Fibroblast of lung (primary cell): ENCODE results near the gene TBC1D5. TPM values are rescaled to one million over a fixed set of nuclear protein-coding genes. Genes with fewer than 3 reads are reported as not detected.
A peak's percentile ranks its signal among the peaks of the same experiment; 100 is the strongest.
"Not testable (repeated sequence)": the region's sequence is repeated elsewhere in the genome, so short reads cannot be mapped to it uniquely, and the experiment has no call there.

Experiments
- DNase-seq, 2 donors: peaks; one replicate each; pipeline versions ENCODE4 v3.0.0 to v3.0.0-alpha.2; 2010; ENCODE audit warnings: low read depth in 2 of 2
- H2AFZ ChIP-seq: 2 replicates; pipeline ENCODE4 v1.5.1; 2012; ENCODE audit warnings: low read length, control low read depth, inconsistent platforms
- H3K27ac ChIP-seq: 2 replicates; pipeline ENCODE4 v1.5.1; 2011; ENCODE audit warnings: low read length, control low read depth; ENCODE audit not compliant: insufficient read depth
- H3K27me3 ChIP-seq: 2 replicates; pipeline ENCODE4 v1.5.1; 2011; ENCODE audit warnings: mild to moderate bottlenecking, low read length; ENCODE audit not compliant: control insufficient read depth, insufficient read depth
- H3K36me3 ChIP-seq: 2 replicates; pipeline ENCODE4 v1.5.1; 2011; ENCODE audit warnings: low read length; ENCODE audit not compliant: control insufficient read depth, insufficient read depth
- H3K4me1 ChIP-seq: 2 replicates; pipeline ENCODE4 v1.5.1; 2011; ENCODE audit warnings: low read length; ENCODE audit not compliant: control insufficient read depth, insufficient read depth; ENCODE audit errors: extremely low read depth
- H3K4me2 ChIP-seq: 2 replicates; pipeline ENCODE4 v1.5.1; 2011; ENCODE audit warnings: low read length, control low read depth; ENCODE audit not compliant: insufficient read depth; ENCODE audit errors: extremely low read depth
- H3K4me3 ChIP-seq, 4 experiments: fragments of 200-600 bp in 1 of 4; sonication (generic) in 1 of 4; replicated peaks in 1 of 4; 2 replicates each; pipeline ENCODE4 v1.5.1; 2011 to 2016; ENCODE audit warnings: low read length in 4 of 4, low read depth in 3 of 4, mild to moderate bottlenecking in 3 of 4, control low read depth in 2 of 4, inconsistent platforms in 1 of 4, mixed read lengths in 1 of 4; ENCODE audit not compliant: insufficient read depth in 1 of 4; ENCODE audit errors: control extremely low read depth in 1 of 4
- H3K79me2 ChIP-seq: 2 replicates; pipeline ENCODE4 v1.5.1; 2012; ENCODE audit warnings: mild to moderate bottlenecking, low read length, inconsistent platforms; ENCODE audit not compliant: control insufficient read depth, insufficient read depth
- H3K9ac ChIP-seq: 2 replicates; pipeline ENCODE4 v1.5.1; 2011; ENCODE audit warnings: mild to moderate bottlenecking, low read length, control low read depth; ENCODE audit not compliant: insufficient read depth
- H3K9me3 ChIP-seq: 2 replicates; pipeline ENCODE4 v1.5.1; 2012; ENCODE audit warnings: low read depth, low read length; ENCODE audit not compliant: control insufficient read depth, insufficient read depth
- H4K20me1 ChIP-seq: 2 replicates; pipeline ENCODE4 v1.5.1; 2011; ENCODE audit warnings: low read length; ENCODE audit not compliant: control insufficient read depth, insufficient read depth; ENCODE audit errors: extremely low read depth
- EZH2 ChIP-seq: IDR thresholded peaks from 2 replicates; pipeline ENCODE4 v1.5.1; 2012; ENCODE audit warnings: low read length, control low read depth, mild to moderate bottlenecking; ENCODE audit errors: missing control alignments
- polyA plus RNA-seq, 2 donors: library from polyadenylated mRNA; depleted of rRNA in 1 of 2; stranded (reverse) in 1 of 2; unstranded in 1 of 2; fragments of >200 nt; gene quantifications; 2 replicates each; pipeline ENCODE4 v1.2.1, GENCODE V29; 2011 to 2012; ENCODE audit warnings: missing spikeins in 1 of 2
- total RNA-seq: library from RNA; depleted of rRNA; stranded (reverse); fragments of >200 nt; gene quantifications from 2 replicates; pipeline ENCODE4 v1.2.1, GENCODE V29; 2014
- TF ChIP-seq, protein P1 (sequence below), 2 donors: IDR thresholded peaks in 1 of 2; conservative IDR thresholded peaks in 1 of 2; 1 replicate in 1 of 2; 2 replicates in 1 of 2; pipeline ENCODE4 v1.5.1; 2011 to 2012; ENCODE audit warnings: low read length in 2 of 2, control low read depth in 1 of 2, inconsistent platforms in 1 of 2, low read depth in 1 of 2, mild to moderate bottlenecking in 1 of 2

The TBC1D5 gene
- total and polyA plus RNA-seq, 2 donors (not counting 1 experiment from before 2014, with no cell fraction given) = 43.6 to 129 TPM

DNA sequence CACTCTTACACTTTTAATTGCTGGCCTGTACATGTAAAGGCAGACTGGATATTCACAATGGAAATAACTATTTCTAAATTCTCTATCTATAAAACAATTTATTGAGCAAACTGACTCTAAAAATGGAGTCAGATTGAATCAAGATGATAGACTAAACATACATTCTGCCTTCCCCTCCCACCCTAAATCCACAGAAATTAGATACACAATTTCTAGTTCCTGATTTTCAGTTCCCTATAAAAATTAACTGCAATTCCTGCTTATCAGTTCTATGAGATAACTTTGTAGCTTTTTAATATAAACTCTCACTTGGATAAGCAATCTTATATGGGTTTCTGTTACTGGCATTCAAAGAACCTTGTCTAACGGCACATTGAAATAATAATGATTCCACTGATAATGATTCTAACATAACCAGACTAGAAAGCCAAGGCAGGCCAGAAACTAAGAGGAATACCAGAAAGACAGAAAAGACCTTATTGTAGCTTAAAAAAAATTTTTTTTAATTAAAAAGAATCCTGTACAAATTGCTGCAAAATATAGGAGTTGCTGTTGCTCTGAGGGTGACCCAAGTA lies 33.1 kb downstream of the TBC1D5 start:
- Histone ChIP-seq H3K79me2 (no peaks in the 10 kb centered on the region), H3K4me2 (no peak overlapping the region), H3K27ac (no peak overlapping the region), H3K9ac (no peak overlapping the region), H3K4me3 (no peak overlapping the region), H4K20me1 (no peaks in the 10 kb centered on the region), H3K36me3 (no peaks in the 10 kb centered on the region), H3K27me3 (no peaks in the 10 kb centered on the region), H3K9me3 (no peaks in the 10 kb centered on the region), H3K4me1 (no peaks in the 10 kb centered on the region), H2AFZ (no peak overlapping the region)
- no peak for DNase-seq
- TF ChIP-seq, protein P1, sequence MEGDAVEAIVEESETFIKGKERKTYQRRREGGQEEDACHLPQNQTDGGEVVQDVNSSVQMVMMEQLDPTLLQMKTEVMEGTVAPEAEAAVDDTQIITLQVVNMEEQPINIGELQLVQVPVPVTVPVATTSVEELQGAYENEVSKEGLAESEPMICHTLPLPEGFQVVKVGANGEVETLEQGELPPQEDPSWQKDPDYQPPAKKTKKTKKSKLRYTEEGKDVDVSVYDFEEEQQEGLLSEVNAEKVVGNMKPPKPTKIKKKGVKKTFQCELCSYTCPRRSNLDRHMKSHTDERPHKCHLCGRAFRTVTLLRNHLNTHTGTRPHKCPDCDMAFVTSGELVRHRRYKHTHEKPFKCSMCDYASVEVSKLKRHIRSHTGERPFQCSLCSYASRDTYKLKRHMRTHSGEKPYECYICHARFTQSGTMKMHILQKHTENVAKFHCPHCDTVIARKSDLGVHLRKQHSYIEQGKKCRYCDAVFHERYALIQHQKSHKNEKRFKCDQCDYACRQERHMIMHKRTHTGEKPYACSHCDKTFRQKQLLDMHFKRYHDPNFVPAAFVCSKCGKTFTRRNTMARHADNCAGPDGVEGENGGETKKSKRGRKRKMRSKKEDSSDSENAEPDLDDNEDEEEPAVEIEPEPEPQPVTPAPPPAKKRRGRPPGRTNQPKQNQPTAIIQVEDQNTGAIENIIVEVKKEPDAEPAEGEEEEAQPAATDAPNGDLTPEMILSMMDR (conservative IDR thresholded peaks at IDR 0.05 in 1 of 2, IDR thresholded peaks at IDR 0.05 in 1 of 2; ENCODE audit: low read depth in 1 of 2, low read length in 2 of 2) = no peak
- TF ChIP-seq EZH2 = no peak

DNA sequence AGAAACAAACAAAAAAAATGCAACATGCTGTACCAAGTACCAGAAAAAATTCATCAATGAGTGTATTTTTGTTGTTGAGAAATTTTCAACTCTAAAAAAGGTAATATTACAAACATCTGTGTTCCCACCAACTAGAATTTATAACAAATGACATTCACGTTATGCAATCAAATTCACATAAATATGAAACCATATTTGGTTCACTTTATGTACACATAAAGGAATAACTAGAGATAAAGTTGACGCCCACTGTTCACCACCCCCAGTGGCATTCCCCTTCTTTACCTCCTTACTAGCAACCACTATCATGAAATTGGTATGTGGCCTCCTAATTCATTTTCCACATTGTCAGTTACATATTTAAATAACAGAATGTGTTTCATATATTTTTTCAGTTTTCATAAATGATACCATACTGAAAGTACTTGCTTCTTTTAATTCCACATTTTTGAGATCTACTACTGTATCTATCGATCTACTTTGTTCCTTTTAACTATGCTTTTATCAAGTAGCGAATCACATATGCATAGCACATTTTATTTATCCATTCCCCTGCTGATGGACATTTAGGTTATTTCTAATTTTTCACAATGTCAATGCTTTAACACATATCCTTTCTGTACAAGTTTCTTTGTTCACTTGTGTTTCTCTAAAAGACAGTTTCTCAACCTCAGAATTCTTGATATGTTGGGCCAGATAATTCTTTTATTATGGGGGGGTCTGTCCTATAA lies 34.5 kb downstream of the TBC1D5 start:
- no peak overlapping the region for H3K4me3 ChIP-seq
- no peaks in the 10 kb centered on the region for H4K20me1 ChIP-seq
- H3K27me3 ChIP-seq = no peaks in the 10 kb centered on the region
- no peak overlapping the region for H3K4me2 ChIP-seq
- TF ChIP-seq EZH2 = no peak
- TF ChIP-seq, protein P1 (conservative IDR thresholded peaks at IDR 0.05 in 1 of 2, IDR thresholded peaks at IDR 0.05 in 1 of 2; ENCODE audit: low read depth in 1 of 2, low read length in 2 of 2) = no peak
- no peaks in the 10 kb centered on the region for H3K36me3 ChIP-seq
- H3K9ac ChIP-seq = no peak overlapping the region
- no peak overlapping the region for H3K27ac ChIP-seq
- H3K9me3 ChIP-seq = no peaks in the 10 kb centered on the region
- DNase-seq = peak in 1 of 2 donors; percentile 77
- no peaks in the 10 kb centered on the region for H3K4me1 ChIP-seq
- H3K79me2 ChIP-seq = no peaks in the 10 kb centered on the region
- H2AFZ ChIP-seq = no peak overlapping the region

DNA sequence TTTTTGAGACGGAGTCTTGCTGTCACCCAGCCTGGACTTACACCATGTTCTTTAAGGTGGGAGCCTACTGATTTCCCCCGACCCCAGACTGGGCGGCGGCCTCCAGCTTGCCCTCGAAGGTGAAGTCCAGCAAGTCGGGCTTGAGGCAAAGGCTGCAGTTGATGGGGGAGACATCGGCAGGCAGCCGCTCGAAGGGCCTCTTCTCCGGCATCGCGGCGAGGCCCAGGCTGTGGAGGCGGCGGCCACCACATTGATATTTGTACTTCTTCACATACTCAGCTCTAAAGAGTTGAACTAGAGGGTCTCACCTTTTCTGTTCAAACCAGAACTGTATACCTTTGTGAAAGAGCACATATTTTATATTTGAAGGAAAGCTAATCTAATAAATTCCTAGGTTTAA lies 36.4 kb downstream of the TBC1D5 start:
- H4K20me1 ChIP-seq, H3K27ac ChIP-seq, H3K36me3 ChIP-seq, H3K4me1 ChIP-seq, H3K9me3 ChIP-seq, H3K79me2 ChIP-seq, H3K27me3 ChIP-seq, DNase-seq, H3K4me2 ChIP-seq, H2AFZ ChIP-seq, H3K4me3 ChIP-seq, H3K9ac ChIP-seq: not testable (repeated sequence)

DNA sequence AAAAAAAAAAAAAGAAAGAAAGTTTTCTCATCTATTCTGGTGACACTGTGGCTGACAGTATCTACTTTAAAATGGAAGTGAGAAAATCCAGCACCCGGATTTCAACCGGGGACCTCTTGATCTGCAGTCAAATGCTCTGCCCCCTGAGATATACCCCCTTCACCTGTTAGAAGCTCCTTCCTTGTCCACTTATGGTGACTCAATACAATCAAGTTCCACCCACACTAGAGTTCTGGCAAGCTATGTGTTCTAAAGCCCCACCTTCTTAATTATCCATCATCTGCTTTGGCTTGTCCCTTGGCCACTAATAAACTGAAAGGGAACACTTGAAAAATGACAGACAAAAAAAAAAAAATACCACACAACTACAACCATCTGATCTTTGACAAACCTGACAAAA lies 42.6 kb downstream of the TBC1D5 start:
- H4K20me1 ChIP-seq, H3K4me3 ChIP-seq, DNase-seq, H3K27ac ChIP-seq, H3K79me2 ChIP-seq, H3K4me2 ChIP-seq, H3K36me3 ChIP-seq, H3K9me3 ChIP-seq, H3K27me3 ChIP-seq, H3K9ac ChIP-seq, H2AFZ ChIP-seq, H3K4me1 ChIP-seq: not testable (repeated sequence)

DNA sequence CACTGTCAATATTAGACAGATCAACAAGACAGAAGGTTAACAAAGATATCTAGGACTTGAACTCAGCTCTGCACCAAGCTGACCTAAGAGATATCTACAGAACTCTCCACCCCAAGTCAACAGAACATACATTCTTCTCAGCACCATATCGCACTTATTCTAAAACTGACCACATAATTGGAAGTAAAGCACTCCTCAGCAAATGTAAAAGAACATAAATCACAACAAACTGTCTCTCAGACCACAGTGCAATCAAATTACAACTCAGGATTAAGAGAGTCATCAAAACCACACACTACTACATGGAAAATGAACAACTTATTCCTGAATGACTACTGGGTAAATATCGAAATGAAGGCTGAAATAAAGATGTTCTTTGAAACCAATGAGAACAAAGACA lies 46.8 kb downstream of the TBC1D5 start:
- not testable (repeated sequence) for DNase-seq, H3K4me1 ChIP-seq, H2AFZ ChIP-seq, H3K9me3 ChIP-seq, H3K4me3 ChIP-seq, H3K27me3 ChIP-seq, H4K20me1 ChIP-seq, H3K4me2 ChIP-seq, H3K36me3 ChIP-seq, H3K79me2 ChIP-seq, H3K9ac ChIP-seq, H3K27ac ChIP-seq
